RWPE1 (cell line): ENCODE measurements around the gene FAM229B.
A peak's percentile ranks its signal among the peaks of the same experiment; 100 is the strongest.

ENCODE experiments used
- CTCF ChIA-PET: fragments of 350-600 bp; sonication (Branson Sonifier 250); formaldehyde crosslinking; extraction: SDS; loops from one replicate; lab custom pipeline; 2021; lab: Yijun Ruan, JAX
- POLR2A ChIA-PET: fragments of 400-600 bp; formaldehyde crosslinking; extraction: SDS; loops from one replicate; lab custom pipeline; 2020; ENCODE audit warnings: antibody characterized with exemption; ENCODE audit not compliant: low non-redundant PET; lab: Yijun Ruan, JAX
- DNase-seq: peaks from one replicate; pipeline ENCODE4 v3.0.0; 2012; ENCODE audit warnings: low spot score
- H3K27ac ChIP-seq: fragments of 450-650 bp; 2 replicates; pipeline ENCODE4 v1.5.1; 2017
- CTCF ChIP-seq: fragments of 450-650 bp; conservative IDR thresholded peaks from 2 replicates; pipeline ENCODE4 v1.5.1; 2017; ENCODE audit warnings: low read depth, mild to moderate bottlenecking

Gene FAM229B

GRCh38 chr6:112113431-112113830, 26.0 kb downstream of the FAM229B start:
- no peak for TF ChIP-seq CTCF
- no peak for DNase-seq
- CTCF ChIA-PET = no interaction called here
- POLR2A ChIA-PET = no interaction called here
- H3K27ac ChIP-seq = no peak overlapping the region

GRCh38 chr6:112113918-112114317, 26.5 kb downstream of the FAM229B start:
- ChIA-PET POLR2A (no interaction called here), CTCF (no interaction called here)
- TF ChIP-seq CTCF = no peak
- H3K27ac ChIP-seq = no peak overlapping the region
- DNase-seq = no peak

GRCh38 chr6:112114577-112115223, 27.3 kb downstream of the FAM229B start:
- ChIA-PET POLR2A (no interaction called here), CTCF (interaction anchor here (0.7 kb wide), 1 partner anchor 29 kb away, joined by 3 read pairs; no protein-coding TSS in a partner anchor)
- no peak for DNase-seq
- H3K27ac ChIP-seq = no peak overlapping the region
- TF ChIP-seq CTCF = no peak

DNA sequence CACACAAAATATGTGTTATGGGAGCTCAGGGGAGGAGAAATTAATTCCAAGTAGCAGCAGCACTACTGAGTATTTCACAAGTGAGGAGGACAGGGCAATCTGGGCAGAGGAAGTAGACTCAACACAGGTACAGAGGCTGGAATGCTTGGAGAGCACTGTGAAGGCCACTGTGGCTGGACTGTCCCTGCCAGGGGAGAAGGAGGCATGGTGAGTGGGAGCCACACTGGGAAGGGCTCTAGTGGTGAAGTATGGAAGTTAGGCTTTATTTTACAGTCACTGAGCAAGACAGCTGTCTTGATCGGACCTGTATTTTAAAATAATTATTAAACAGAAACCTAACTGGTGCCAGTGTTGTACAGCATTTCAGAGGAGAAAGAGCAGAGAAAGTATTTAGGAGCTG, 28.8 kb downstream of the FAM229B start:
- POLR2A ChIA-PET = no interaction called here
- TF ChIP-seq CTCF = no peak
- CTCF ChIA-PET = interaction anchor here (0.7 kb wide), 1 partner anchor 189 kb away, joined by 4 read pairs; no protein-coding TSS in a partner anchor
- DNase-seq = no peak
- no peak overlapping the region for H3K27ac ChIP-seq

GRCh38 chr6:112117554-112117953, 30.2 kb downstream of the FAM229B start:
- no peak for TF ChIP-seq CTCF
- DNase-seq = peak; percentile 70
- ChIA-PET POLR2A (no interaction called here), CTCF (no interaction called here)
- H3K27ac ChIP-seq = no peak overlapping the region

DNA sequence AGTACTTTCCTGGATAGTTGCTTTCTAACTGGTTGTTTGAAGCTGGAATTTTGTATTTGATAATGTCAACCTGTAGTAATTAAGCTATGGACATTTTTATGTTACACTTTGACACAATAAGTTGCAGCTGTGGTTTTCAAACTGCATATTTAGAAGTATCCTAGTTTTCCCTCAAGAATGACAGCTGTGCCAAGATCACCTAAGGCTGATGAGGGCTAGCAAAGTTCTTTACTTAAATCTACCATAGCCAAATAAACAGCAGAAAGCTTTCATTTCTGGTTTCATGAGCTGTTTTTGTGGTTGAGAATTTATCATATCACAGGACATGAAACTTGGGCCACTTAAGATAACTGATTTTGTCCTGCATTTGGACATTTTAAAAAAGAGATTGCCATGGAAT, 30.6 kb downstream of the FAM229B start:
- CTCF ChIA-PET = no interaction called here
- no peak overlapping the region for H3K27ac ChIP-seq
- no peak for DNase-seq
- POLR2A ChIA-PET = no interaction called here
- TF ChIP-seq CTCF = no peak
